IPS-15b (cell line): ENCODE data around the gene NCK2.
A peak's percentile ranks its signal among the peaks of the same experiment; 100 is the strongest.

Experiments
- H3K27me3 ChIP-seq: one replicate; pipeline ENCODE4 v1.6.1; 2013; ENCODE audit warnings: low read length; ENCODE audit not compliant: control insufficient read depth, insufficient read depth
- H3K36me3 ChIP-seq: one replicate; pipeline ENCODE4 v1.6.1; 2013; ENCODE audit warnings: low read length; ENCODE audit not compliant: control insufficient read depth, insufficient read depth
- H3K4me1 ChIP-seq: one replicate; pipeline ENCODE4 v1.6.1; 2013; ENCODE audit warnings: mild to moderate bottlenecking, low read length; ENCODE audit not compliant: control insufficient read depth, insufficient read depth
- H3K4me3 ChIP-seq: one replicate; pipeline ENCODE4 v1.5.1; 2013; ENCODE audit warnings: low read depth, low read length
- H3K9ac ChIP-seq: one replicate; pipeline ENCODE4 v1.6.1; 2013; ENCODE audit warnings: low read depth, mild to moderate bottlenecking, low read length
- H3K9me3 ChIP-seq: one replicate; pipeline ENCODE4 v1.6.1; 2013; ENCODE audit warnings: mild to moderate bottlenecking, low read length; ENCODE audit not compliant: control insufficient read depth, insufficient read depth

NCK2 gene

GRCh38 chr2:105744909-105745853, at the start of gene NCK2:
Gene NCK2 (plus strand): TSS chr2:105744912. CDS start chr2:105855064, 110,152 bp downstream.
- peaks cover 3% of the 10 kb centered on the region for H3K4me1 ChIP-seq
- no peak within 1 kb of the TSS for H3K9ac ChIP-seq
- peak within 1 kb of the TSS; percentile 70 for H3K4me3 ChIP-seq
- H3K9me3 ChIP-seq, result no peaks in the 10 kb centered on the region
- H3K27me3 ChIP-seq, result peaks cover 9% of the 10 kb centered on the region
- H3K36me3 ChIP-seq, result no peaks in the 10 kb centered on the region

- H3K27me3 ChIP-seq, result no peaks in the 10 kb centered on the region
- no peak overlapping the region for H3K9ac ChIP-seq
- H3K4me3 ChIP-seq, result no peak overlapping the region
- H3K9me3 ChIP-seq, result no peaks in the 10 kb centered on the region
- H3K4me1 ChIP-seq, result no peaks in the 10 kb centered on the region
- H3K36me3 ChIP-seq, result no peaks in the 10 kb centered on the region
Observed at GRCh38 chr2:105697781-105698449, 46.8 kb upstream of the NCK2 start.

GRCh38 chr2:105698820-105699219, 45.9 kb upstream of the NCK2 start:
- H3K4me3 ChIP-seq, result no peak overlapping the region
- no peaks in the 10 kb centered on the region for H3K27me3 ChIP-seq
- no peak overlapping the region for H3K9ac ChIP-seq
- no peaks in the 10 kb centered on the region for H3K4me1 ChIP-seq
- H3K36me3 ChIP-seq, result no peaks in the 10 kb centered on the region
- no peaks in the 10 kb centered on the region for H3K9me3 ChIP-seq

- no peaks in the 10 kb centered on the region for H3K9me3 ChIP-seq
- no peaks in the 10 kb centered on the region for H3K27me3 ChIP-seq
- no peaks in the 10 kb centered on the region for H3K4me1 ChIP-seq
- no peak overlapping the region for H3K4me3 ChIP-seq
- H3K9ac ChIP-seq, result no peak overlapping the region
- H3K36me3 ChIP-seq, result no peaks in the 10 kb centered on the region
Observed at GRCh38 chr2:105701042-105701441, 43.7 kb upstream of the NCK2 start.

- Histone ChIP-seq H3K36me3 (no peaks in the 10 kb centered on the region), H3K4me3 (no peak overlapping the region), H3K4me1 (no peaks in the 10 kb centered on the region), H3K9ac (no peak overlapping the region), H3K27me3 (no peaks in the 10 kb centered on the region), H3K9me3 (no peaks in the 10 kb centered on the region)
Observed at GRCh38 chr2:105708697-105709096, 36.0 kb upstream of the NCK2 start.

- Histone ChIP-seq H3K9ac (no peak overlapping the region), H3K4me1 (no peaks in the 10 kb centered on the region), H3K4me3 (no peak overlapping the region), H3K27me3 (no peaks in the 10 kb centered on the region), H3K9me3 (no peaks in the 10 kb centered on the region), H3K36me3 (no peaks in the 10 kb centered on the region)
Observed at GRCh38 chr2:105711394-105711793, 33.3 kb upstream of the NCK2 start.

- Histone ChIP-seq H3K4me1 (no peaks in the 10 kb centered on the region), H3K9me3 (no peaks in the 10 kb centered on the region), H3K36me3 (no peaks in the 10 kb centered on the region), H3K4me3 (no peak overlapping the region), H3K9ac (no peak overlapping the region), H3K27me3 (no peaks in the 10 kb centered on the region)
Observed at GRCh38 chr2:105712166-105712915, 32.4 kb upstream of the NCK2 start.

GRCh38 chr2:105712981-105713596, 31.6 kb upstream of the NCK2 start:
- Histone ChIP-seq H3K9me3 (no peaks in the 10 kb centered on the region), H3K4me3 (no peak overlapping the region), H3K4me1 (no peaks in the 10 kb centered on the region), H3K27me3 (no peaks in the 10 kb centered on the region), H3K9ac (no peak overlapping the region), H3K36me3 (no peaks in the 10 kb centered on the region)

- no peaks in the 10 kb centered on the region for H3K4me1 ChIP-seq
Observed at GRCh38 chr2:105714141-105714540, 30.6 kb upstream of the NCK2 start.

GRCh38 chr2:105718846-105719481, 25.7 kb upstream of the NCK2 start:
- H3K4me3 ChIP-seq, result no peak overlapping the region
- no peaks in the 10 kb centered on the region for H3K36me3 ChIP-seq
- no peak overlapping the region for H3K9ac ChIP-seq

More at GRCh38 chr2:105714141-105714540, 30.6 kb upstream of the NCK2 start:
- Histone ChIP-seq H3K4me3 (no peak overlapping the region), H3K36me3 (no peaks in the 10 kb centered on the region), H3K9ac (no peak overlapping the region), H3K9me3 (no peaks in the 10 kb centered on the region), H3K27me3 (no peaks in the 10 kb centered on the region)

GRCh38 chr2:105721991-105722511, 22.7 kb upstream of the NCK2 start:
- no peaks in the 10 kb centered on the region for H3K4me1 ChIP-seq
- no peaks in the 10 kb centered on the region for H3K36me3 ChIP-seq
- H3K4me3 ChIP-seq, result no peak overlapping the region
- H3K9me3 ChIP-seq, result no peaks in the 10 kb centered on the region
- no peak overlapping the region for H3K9ac ChIP-seq
- H3K27me3 ChIP-seq, result no peaks in the 10 kb centered on the region

More at GRCh38 chr2:105718846-105719481, 25.7 kb upstream of the NCK2 start:
- H3K4me1 ChIP-seq, result no peaks in the 10 kb centered on the region
- no peaks in the 10 kb centered on the region for H3K9me3 ChIP-seq
- no peaks in the 10 kb centered on the region for H3K27me3 ChIP-seq
